WTC11 (cell line): ENCODE measurements around the gene SNX25. TPM values are rescaled to one million over a fixed set of nuclear protein-coding genes. Genes with fewer than 3 reads are reported as not detected.

Experiments
- ATAC-seq: fragments of 200-7000 bp; cut with Tn5 transposase; 2 replicates; pipeline ENCODE4 v1.10.0; 2021; ENCODE audit warnings: mild to moderate bottlenecking, moderate library complexity
- CTCF ChIA-PET: fragments of 300-600 bp; sonication (Branson Sonifier 250); formaldehyde crosslinking; loops from one replicate; lab custom pipeline; 2021; ENCODE audit warnings: antibody characterized with exemption; lab: Charles Lee
- POLR2A ChIA-PET: fragments of 350-600 bp; sonication (Branson Sonifier 250); formaldehyde crosslinking; loops from one replicate; lab custom pipeline; 2021; ENCODE audit warnings: antibody characterized with exemption; lab: Charles Lee
- DNase-seq: peaks from one replicate; pipeline ENCODE4 v3.0.0; 2021; ENCODE audit warnings: low spot score
- H3K27ac Mint-ChIP-seq: 2 replicates; pipeline ENCODE4 v1.8.0; 2021; ENCODE audit warnings: mixed read lengths
- H3K27me3 Mint-ChIP-seq: 2 replicates; pipeline ENCODE4 v1.8.0; 2021; ENCODE audit warnings: low read depth, mild to moderate bottlenecking, moderate library complexity, mixed read lengths
- H3K36me3 Mint-ChIP-seq: 2 replicates; pipeline ENCODE4 v1.8.0; 2021; ENCODE audit warnings: mixed read lengths
- H3K4me1 Mint-ChIP-seq: 2 replicates; pipeline ENCODE4 v1.8.0; 2022; ENCODE audit warnings: mixed read lengths
- H3K4me3 Mint-ChIP-seq: 2 replicates; pipeline ENCODE4 v1.8.0; 2021; ENCODE audit warnings: mild to moderate bottlenecking, moderate library complexity, mixed read lengths
- H3K9me3 Mint-ChIP-seq: 2 replicates; pipeline ENCODE4 v1.8.0; 2021; ENCODE audit warnings: mixed read lengths
- ESRRA ChIP-seq: sonication (generic); formaldehyde crosslinking; IDR thresholded peaks from 2 replicates; pipeline ENCODE4 v1.8.1; 2022; ENCODE audit warnings: mild to moderate bottlenecking, missing genetic modification reagents, borderline replicate concordance
- FOXJ3 ChIP-seq: sonication (generic); formaldehyde crosslinking; IDR thresholded peaks from 2 replicates; pipeline ENCODE4 v1.9.0; 2021; ENCODE audit warnings: missing genetic modification reagents, mild to moderate bottlenecking, borderline replicate concordance
- FOXK1 ChIP-seq: sonication (generic); formaldehyde crosslinking; IDR thresholded peaks from 2 replicates; pipeline ENCODE4 v1.8.0; 2022; ENCODE audit warnings: mild to moderate bottlenecking, moderate library complexity, missing genetic modification reagents
- GABPB1 ChIP-seq: sonication (generic); formaldehyde crosslinking; IDR thresholded peaks from 2 replicates; pipeline ENCODE4 v1.8.1; 2023; ENCODE audit warnings: mild to moderate bottlenecking, missing genetic modification reagents
- GRHL2 ChIP-seq: fragments of 250-450 bp; sonication (Bioruptor Pico); IDR thresholded peaks from 2 replicates; pipeline ENCODE4 v1.8.0; 2022; ENCODE audit warnings: mild to moderate bottlenecking, moderate library complexity; ENCODE audit not compliant: insufficient replicate concordance, severe bottlenecking
- NR2C2 ChIP-seq: sonication (generic); formaldehyde crosslinking; IDR thresholded peaks from 2 replicates; pipeline ENCODE4 v1.8.0; 2022; ENCODE audit warnings: mild to moderate bottlenecking, missing genetic modification reagents
- PRRX2 ChIP-seq: fragments of 250-450 bp; sonication (Bioruptor Pico); IDR thresholded peaks from 2 replicates; pipeline ENCODE4 v1.8.0; 2021; ENCODE audit warnings: mild to moderate bottlenecking
- SMAD3 ChIP-seq: sonication (generic); formaldehyde crosslinking; IDR thresholded peaks from 2 replicates; pipeline ENCODE4 v1.8.0; 2022; ENCODE audit warnings: missing genetic modification reagents, mild to moderate bottlenecking, borderline replicate concordance
- TCF7 ChIP-seq: sonication (generic); formaldehyde crosslinking; IDR thresholded peaks from 2 replicates; pipeline ENCODE4 v1.8.0; 2022; ENCODE audit warnings: mild to moderate bottlenecking, low read depth, missing genetic modification reagents, moderate library complexity
- total RNA-seq: library from RNA; stranded (reverse); gene quantifications from 3 replicates; pipeline ENCODE4 v1.2.3, GENCODE V29; 2021
- TF ChIP-seq, protein P1 (sequence below): sonication (generic); formaldehyde crosslinking; IDR thresholded peaks from 2 replicates; pipeline ENCODE4 v1.8.1; 2023; ENCODE audit warnings: mild to moderate bottlenecking, moderate library complexity, missing genetic modification reagents
- TF ChIP-seq, protein P2 (sequence below): fragments of 250-450 bp; sonication (Bioruptor Pico); IDR thresholded peaks from 2 replicates; pipeline ENCODE4 v1.9.0; 2021; ENCODE audit warnings: mild to moderate bottlenecking, borderline replicate concordance
- TF ChIP-seq, protein P3 (sequence below): sonication (generic); formaldehyde crosslinking; IDR thresholded peaks from 2 replicates; pipeline ENCODE4 v1.8.1; 2023; ENCODE audit warnings: mild to moderate bottlenecking, missing genetic modification reagents, moderate library complexity
- TF ChIP-seq, protein P4 (sequence below): fragments of 250-450 bp; sonication (Bioruptor Pico); IDR thresholded peaks from 2 replicates; pipeline ENCODE4 v1.9.0; 2021; ENCODE audit warnings: mild to moderate bottlenecking
- TF ChIP-seq, protein P5 (sequence below): fragments of 200-600 bp; IDR thresholded peaks from 2 replicates; pipeline ENCODE4 v1.8.0; 2022; ENCODE audit warnings: antibody characterized with exemption
- TF ChIP-seq, protein P6 (sequence below): sonication (generic); formaldehyde crosslinking; conservative IDR thresholded peaks from 2 replicates; pipeline ENCODE4 v1.8.1; 2022; ENCODE audit warnings: mild to moderate bottlenecking, missing genetic modification reagents
- TF ChIP-seq, protein P7 (sequence below): sonication (generic); formaldehyde crosslinking; IDR thresholded peaks from 2 replicates; pipeline ENCODE4 v1.8.0; 2023; ENCODE audit warnings: mild to moderate bottlenecking, missing genetic modification reagents

Gene SNX25
- total RNA-seq, 1 experiment from 2014 or later, result 16.9 TPM

DNA sequence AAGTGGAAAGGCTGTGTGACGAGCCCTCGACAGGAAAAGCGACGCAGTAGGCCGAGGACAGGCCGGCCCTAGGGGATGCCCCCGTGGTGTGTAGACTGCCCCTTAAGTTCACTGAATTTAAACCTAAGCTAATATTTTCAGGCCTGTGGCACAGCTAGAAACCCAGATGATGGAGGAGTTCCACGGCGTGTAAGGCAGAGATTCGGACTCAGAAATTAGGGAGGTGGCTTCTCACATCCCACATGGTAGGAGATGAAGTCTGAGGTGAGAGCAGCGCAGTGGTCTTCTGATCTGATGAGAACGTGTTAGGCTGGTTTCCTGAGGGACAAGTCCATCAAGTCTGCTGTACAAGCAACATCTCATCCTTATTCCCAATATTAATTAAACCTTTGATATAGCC lies 178.6 kb downstream of the SNX25 start:
- Mint-ChIP-seq H3K4me1 (peaks cover 6% of the 10 kb centered on the region; the same call in 1 of the 2 replicates), H3K27me3 (no peaks in the 10 kb centered on the region), H3K36me3 (0 out of 2 replicates have a peak, but pooled peaks cover 3% of the 10 kb centered on the region), H3K27ac (no peak overlapping the region), H3K9me3 (peaks cover 12% of the 10 kb centered on the region), H3K4me3 (no peak overlapping the region)
- TF ChIP-seq, protein P1, sequence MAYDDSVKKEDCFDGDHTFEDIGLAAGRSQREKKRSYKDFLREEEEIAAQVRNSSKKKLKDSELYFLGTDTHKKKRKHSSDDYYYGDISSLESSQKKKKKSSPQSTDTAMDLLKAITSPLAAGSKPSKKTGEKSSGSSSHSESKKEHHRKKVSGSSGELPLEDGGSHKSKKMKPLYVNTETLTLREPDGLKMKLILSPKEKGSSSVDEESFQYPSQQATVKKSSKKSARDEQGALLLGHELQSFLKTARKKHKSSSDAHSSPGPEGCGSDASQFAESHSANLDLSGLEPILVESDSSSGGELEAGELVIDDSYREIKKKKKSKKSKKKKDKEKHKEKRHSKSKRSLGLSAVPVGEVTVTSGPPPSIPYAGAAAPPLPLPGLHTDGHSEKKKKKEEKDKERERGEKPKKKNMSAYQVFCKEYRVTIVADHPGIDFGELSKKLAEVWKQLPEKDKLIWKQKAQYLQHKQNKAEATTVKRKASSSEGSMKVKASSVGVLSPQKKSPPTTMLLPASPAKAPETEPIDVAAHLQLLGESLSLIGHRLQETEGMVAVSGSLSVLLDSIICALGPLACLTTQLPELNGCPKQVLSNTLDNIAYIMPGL (CRISPR knock-in tag), result no peak
- TF ChIP-seq FOXK1 (CRISPR knock-in tag) (no peak), GABPB1 (no peak), SMAD3 (no peak), PRRX2 (CRISPR knock-in tag) (no peak), TCF7 (CRISPR knock-in tag) (no peak), FOXJ3 (CRISPR knock-in tag) (no peak), NR2C2 (CRISPR knock-in tag) (no peak), GRHL2 (no peak), ESRRA (CRISPR knock-in tag) (no peak)
- TF ChIP-seq, protein P2, sequence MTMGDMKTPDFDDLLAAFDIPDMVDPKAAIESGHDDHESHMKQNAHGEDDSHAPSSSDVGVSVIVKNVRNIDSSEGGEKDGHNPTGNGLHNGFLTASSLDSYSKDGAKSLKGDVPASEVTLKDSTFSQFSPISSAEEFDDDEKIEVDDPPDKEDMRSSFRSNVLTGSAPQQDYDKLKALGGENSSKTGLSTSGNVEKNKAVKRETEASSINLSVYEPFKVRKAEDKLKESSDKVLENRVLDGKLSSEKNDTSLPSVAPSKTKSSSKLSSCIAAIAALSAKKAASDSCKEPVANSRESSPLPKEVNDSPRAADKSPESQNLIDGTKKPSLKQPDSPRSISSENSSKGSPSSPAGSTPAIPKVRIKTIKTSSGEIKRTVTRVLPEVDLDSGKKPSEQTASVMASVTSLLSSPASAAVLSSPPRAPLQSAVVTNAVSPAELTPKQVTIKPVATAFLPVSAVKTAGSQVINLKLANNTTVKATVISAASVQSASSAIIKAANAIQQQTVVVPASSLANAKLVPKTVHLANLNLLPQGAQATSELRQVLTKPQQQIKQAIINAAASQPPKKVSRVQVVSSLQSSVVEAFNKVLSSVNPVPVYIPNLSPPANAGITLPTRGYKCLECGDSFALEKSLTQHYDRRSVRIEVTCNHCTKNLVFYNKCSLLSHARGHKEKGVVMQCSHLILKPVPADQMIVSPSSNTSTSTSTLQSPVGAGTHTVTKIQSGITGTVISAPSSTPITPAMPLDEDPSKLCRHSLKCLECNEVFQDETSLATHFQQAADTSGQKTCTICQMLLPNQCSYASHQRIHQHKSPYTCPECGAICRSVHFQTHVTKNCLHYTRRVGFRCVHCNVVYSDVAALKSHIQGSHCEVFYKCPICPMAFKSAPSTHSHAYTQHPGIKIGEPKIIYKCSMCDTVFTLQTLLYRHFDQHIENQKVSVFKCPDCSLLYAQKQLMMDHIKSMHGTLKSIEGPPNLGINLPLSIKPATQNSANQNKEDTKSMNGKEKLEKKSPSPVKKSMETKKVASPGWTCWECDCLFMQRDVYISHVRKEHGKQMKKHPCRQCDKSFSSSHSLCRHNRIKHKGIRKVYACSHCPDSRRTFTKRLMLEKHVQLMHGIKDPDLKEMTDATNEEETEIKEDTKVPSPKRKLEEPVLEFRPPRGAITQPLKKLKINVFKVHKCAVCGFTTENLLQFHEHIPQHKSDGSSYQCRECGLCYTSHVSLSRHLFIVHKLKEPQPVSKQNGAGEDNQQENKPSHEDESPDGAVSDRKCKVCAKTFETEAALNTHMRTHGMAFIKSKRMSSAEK (CRISPR knock-in tag), result no peak
- TF ChIP-seq, protein P3, sequence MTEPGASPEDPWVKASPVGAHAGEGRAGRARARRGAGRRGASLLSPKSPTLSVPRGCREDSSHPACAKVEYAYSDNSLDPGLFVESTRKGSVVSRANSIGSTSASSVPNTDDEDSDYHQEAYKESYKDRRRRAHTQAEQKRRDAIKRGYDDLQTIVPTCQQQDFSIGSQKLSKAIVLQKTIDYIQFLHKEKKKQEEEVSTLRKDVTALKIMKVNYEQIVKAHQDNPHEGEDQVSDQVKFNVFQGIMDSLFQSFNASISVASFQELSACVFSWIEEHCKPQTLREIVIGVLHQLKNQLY (CRISPR knock-in tag), result no peak
- TF ChIP-seq, protein P4, sequence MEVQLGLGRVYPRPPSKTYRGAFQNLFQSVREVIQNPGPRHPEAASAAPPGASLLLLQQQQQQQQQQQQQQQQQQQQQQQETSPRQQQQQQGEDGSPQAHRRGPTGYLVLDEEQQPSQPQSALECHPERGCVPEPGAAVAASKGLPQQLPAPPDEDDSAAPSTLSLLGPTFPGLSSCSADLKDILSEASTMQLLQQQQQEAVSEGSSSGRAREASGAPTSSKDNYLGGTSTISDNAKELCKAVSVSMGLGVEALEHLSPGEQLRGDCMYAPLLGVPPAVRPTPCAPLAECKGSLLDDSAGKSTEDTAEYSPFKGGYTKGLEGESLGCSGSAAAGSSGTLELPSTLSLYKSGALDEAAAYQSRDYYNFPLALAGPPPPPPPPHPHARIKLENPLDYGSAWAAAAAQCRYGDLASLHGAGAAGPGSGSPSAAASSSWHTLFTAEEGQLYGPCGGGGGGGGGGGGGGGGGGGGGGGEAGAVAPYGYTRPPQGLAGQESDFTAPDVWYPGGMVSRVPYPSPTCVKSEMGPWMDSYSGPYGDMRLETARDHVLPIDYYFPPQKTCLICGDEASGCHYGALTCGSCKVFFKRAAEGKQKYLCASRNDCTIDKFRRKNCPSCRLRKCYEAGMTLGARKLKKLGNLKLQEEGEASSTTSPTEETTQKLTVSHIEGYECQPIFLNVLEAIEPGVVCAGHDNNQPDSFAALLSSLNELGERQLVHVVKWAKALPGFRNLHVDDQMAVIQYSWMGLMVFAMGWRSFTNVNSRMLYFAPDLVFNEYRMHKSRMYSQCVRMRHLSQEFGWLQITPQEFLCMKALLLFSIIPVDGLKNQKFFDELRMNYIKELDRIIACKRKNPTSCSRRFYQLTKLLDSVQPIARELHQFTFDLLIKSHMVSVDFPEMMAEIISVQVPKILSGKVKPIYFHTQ (CRISPR knock-in tag), result no peak
- TF ChIP-seq, protein P5, sequence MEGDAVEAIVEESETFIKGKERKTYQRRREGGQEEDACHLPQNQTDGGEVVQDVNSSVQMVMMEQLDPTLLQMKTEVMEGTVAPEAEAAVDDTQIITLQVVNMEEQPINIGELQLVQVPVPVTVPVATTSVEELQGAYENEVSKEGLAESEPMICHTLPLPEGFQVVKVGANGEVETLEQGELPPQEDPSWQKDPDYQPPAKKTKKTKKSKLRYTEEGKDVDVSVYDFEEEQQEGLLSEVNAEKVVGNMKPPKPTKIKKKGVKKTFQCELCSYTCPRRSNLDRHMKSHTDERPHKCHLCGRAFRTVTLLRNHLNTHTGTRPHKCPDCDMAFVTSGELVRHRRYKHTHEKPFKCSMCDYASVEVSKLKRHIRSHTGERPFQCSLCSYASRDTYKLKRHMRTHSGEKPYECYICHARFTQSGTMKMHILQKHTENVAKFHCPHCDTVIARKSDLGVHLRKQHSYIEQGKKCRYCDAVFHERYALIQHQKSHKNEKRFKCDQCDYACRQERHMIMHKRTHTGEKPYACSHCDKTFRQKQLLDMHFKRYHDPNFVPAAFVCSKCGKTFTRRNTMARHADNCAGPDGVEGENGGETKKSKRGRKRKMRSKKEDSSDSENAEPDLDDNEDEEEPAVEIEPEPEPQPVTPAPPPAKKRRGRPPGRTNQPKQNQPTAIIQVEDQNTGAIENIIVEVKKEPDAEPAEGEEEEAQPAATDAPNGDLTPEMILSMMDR, result no peak
- TF ChIP-seq, protein P6, sequence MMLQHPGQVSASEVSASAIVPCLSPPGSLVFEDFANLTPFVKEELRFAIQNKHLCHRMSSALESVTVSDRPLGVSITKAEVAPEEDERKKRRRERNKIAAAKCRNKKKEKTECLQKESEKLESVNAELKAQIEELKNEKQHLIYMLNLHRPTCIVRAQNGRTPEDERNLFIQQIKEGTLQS (CRISPR knock-in tag), result no peak
- TF ChIP-seq, protein P7, sequence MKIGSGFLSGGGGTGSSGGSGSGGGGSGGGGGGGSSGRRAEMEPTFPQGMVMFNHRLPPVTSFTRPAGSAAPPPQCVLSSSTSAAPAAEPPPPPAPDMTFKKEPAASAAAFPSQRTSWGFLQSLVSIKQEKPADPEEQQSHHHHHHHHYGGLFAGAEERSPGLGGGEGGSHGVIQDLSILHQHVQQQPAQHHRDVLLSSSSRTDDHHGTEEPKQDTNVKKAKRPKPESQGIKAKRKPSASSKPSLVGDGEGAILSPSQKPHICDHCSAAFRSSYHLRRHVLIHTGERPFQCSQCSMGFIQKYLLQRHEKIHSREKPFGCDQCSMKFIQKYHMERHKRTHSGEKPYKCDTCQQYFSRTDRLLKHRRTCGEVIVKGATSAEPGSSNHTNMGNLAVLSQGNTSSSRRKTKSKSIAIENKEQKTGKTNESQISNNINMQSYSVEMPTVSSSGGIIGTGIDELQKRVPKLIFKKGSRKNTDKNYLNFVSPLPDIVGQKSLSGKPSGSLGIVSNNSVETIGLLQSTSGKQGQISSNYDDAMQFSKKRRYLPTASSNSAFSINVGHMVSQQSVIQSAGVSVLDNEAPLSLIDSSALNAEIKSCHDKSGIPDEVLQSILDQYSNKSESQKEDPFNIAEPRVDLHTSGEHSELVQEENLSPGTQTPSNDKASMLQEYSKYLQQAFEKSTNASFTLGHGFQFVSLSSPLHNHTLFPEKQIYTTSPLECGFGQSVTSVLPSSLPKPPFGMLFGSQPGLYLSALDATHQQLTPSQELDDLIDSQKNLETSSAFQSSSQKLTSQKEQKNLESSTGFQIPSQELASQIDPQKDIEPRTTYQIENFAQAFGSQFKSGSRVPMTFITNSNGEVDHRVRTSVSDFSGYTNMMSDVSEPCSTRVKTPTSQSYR (CRISPR knock-in tag), result no peak
- DNase-seq, result no peak
- ChIA-PET CTCF (no interaction called here), POLR2A (no interaction called here)
- ATAC-seq, result no peak
